ENCODE data around the gene SORCS3.

DNA sequence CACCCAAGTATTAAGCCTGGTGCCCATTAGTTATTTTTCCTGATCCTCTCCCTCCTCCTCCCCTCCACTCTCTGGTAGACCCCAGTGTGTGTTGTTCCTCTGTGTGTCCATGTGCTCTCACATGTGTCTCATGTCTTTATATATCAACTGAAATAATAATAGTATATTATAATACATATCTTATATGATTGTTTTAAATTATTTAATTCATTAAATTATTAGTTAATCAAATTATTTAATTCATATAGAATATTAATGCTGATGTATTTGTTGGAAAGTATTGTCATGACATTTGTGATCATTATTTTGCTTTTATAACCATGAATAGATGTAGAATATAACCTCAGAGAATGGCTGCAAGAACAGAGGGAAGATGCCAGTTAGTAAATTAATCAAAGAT is 647.5 kb downstream of the SORCS3 start:
- TF ChIP-seq TAF1 (IDR thresholded peaks at IDR 0.05; ENCODE audit: low read depth) (no peak), EZH2 (IDR thresholded peaks at IDR 0.05; ENCODE audit: borderline replicate concordance, insufficient read depth, low read length, poor library complexity, severe bottlenecking) (no peak), RAD21 (conservative IDR thresholded peaks at IDR 0.05) (no peak), SMC3 (conservative IDR thresholded peaks at IDR 0.05; ENCODE audit: poor library complexity) (no peak), POLR2AphosphoS5 (IDR thresholded peaks at IDR 0.05) (no peak), EP300 (conservative IDR thresholded peaks at IDR 0.05; ENCODE audit: poor library complexity, severe bottlenecking) (no peak), MXI1 (conservative IDR thresholded peaks at IDR 0.05; ENCODE audit: poor library complexity, severe bottlenecking) (no peak)
- TF ChIP-seq, protein P1, sequence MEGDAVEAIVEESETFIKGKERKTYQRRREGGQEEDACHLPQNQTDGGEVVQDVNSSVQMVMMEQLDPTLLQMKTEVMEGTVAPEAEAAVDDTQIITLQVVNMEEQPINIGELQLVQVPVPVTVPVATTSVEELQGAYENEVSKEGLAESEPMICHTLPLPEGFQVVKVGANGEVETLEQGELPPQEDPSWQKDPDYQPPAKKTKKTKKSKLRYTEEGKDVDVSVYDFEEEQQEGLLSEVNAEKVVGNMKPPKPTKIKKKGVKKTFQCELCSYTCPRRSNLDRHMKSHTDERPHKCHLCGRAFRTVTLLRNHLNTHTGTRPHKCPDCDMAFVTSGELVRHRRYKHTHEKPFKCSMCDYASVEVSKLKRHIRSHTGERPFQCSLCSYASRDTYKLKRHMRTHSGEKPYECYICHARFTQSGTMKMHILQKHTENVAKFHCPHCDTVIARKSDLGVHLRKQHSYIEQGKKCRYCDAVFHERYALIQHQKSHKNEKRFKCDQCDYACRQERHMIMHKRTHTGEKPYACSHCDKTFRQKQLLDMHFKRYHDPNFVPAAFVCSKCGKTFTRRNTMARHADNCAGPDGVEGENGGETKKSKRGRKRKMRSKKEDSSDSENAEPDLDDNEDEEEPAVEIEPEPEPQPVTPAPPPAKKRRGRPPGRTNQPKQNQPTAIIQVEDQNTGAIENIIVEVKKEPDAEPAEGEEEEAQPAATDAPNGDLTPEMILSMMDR (IDR thresholded peaks at IDR 0.05; ENCODE audit: poor library complexity, severe bottlenecking) = no peak
- TF ChIP-seq, protein P2, sequence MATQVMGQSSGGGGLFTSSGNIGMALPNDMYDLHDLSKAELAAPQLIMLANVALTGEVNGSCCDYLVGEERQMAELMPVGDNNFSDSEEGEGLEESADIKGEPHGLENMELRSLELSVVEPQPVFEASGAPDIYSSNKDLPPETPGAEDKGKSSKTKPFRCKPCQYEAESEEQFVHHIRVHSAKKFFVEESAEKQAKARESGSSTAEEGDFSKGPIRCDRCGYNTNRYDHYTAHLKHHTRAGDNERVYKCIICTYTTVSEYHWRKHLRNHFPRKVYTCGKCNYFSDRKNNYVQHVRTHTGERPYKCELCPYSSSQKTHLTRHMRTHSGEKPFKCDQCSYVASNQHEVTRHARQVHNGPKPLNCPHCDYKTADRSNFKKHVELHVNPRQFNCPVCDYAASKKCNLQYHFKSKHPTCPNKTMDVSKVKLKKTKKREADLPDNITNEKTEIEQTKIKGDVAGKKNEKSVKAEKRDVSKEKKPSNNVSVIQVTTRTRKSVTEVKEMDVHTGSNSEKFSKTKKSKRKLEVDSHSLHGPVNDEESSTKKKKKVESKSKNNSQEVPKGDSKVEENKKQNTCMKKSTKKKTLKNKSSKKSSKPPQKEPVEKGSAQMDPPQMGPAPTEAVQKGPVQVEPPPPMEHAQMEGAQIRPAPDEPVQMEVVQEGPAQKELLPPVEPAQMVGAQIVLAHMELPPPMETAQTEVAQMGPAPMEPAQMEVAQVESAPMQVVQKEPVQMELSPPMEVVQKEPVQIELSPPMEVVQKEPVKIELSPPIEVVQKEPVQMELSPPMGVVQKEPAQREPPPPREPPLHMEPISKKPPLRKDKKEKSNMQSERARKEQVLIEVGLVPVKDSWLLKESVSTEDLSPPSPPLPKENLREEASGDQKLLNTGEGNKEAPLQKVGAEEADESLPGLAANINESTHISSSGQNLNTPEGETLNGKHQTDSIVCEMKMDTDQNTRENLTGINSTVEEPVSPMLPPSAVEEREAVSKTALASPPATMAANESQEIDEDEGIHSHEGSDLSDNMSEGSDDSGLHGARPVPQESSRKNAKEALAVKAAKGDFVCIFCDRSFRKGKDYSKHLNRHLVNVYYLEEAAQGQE (IDR thresholded peaks at IDR 0.05; ENCODE audit: borderline replicate concordance) = no peak
